Suprapubic skin (tissue), 3 donors: Measurements from ENCODE around the gene CARS2.

Source experiments
- CTCF ChIP-seq, 2 donors: fragments of 200-600 bp in 1 of 2; fragments of 450-650 bp in 1 of 2; sonication (generic) in 1 of 2; IDR thresholded peaks; one replicate each; pipeline ENCODE4 v1.5.1; 2016 to 2019; ENCODE audit warnings: antibody characterized with exemption in 2 of 2, mild to moderate bottlenecking in 1 of 2, moderate library complexity in 1 of 2
- POLR2AphosphoS5 ChIP-seq, 3 donors: sonication (generic); formaldehyde crosslinking; IDR thresholded peaks; one replicate each; pipeline ENCODE4 v1.6.1; 2017; ENCODE audit warnings: antibody characterized with exemption in 3 of 3

DNA sequence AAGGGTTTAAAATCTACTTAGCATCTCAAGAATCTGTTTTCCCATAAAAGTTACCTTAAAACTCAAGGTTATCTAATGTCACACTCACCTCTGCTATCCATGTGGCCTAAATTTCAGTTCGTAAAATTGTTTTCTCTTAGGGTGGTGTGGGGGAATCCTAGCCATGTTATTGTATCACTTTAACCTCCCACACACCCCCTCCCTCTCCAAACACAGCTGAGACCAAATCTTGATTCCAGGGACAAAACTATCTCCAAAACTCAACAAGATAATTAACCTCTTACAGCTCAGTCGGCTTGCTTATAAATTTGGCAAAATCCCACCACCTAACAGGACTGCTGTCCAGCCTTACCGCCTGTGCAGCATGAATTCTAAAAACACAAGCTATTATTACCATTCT is 3.8 kb downstream of the CARS2 start:
- no peak for TF ChIP-seq POLR2AphosphoS5 (IDR thresholded peaks at IDR 0.05)
- TF ChIP-seq CTCF (IDR thresholded peaks at IDR 0.05), result no peak
